GM21360 (cell line): ENCODE measurements around the gene EIF4G3.
A peak's percentile ranks its signal among the peaks of the same experiment; 100 is the strongest.
"Not testable (repeated sequence)": the region's sequence is repeated elsewhere in the genome, so short reads cannot be mapped to it uniquely, and the experiment has no call there.

Experiments
- ATAC-seq: cut with Tn5 transposase; IDR thresholded peaks from one replicate; pipeline ENCODE4 v1.9.1; 2021; ENCODE audit warnings: mild to moderate bottlenecking, moderate library complexity; ENCODE audit not compliant: unreplicated experiment

EIF4G3 gene

GRCh38 chr1:21176586-21177555, at the start of gene EIF4G3:
Gene EIF4G3 (minus strand): TSS chr1:21176897. CDS start chr1:21002742, 174,155 bp downstream.
- peak; percentile 82 for ATAC-seq

- ATAC-seq, result no peak
These were observed 48.4 kb upstream of the EIF4G3 start for GRCh38 chr1:21225065-21225464.

GRCh38 chr1:21220815-21221214, 44.1 kb upstream of the EIF4G3 start:
- no peak for ATAC-seq

- no peak for ATAC-seq
These were observed 43.0 kb upstream of the EIF4G3 start for GRCh38 chr1:21219674-21220073.

- no peak for ATAC-seq
These were observed 41.3 kb upstream of the EIF4G3 start for GRCh38 chr1:21217812-21218596.

- no peak for ATAC-seq
These were observed 40.4 kb upstream of the EIF4G3 start for GRCh38 chr1:21216835-21217811.

- no peak for ATAC-seq
These were observed 35.4 kb upstream of the EIF4G3 start for GRCh38 chr1:21212126-21212525.

GRCh38 chr1:21208137-21208700, 31.5 kb upstream of the EIF4G3 start:
- ATAC-seq, result not testable (repeated sequence)

GRCh38 chr1:21206117-21206516, 29.4 kb upstream of the EIF4G3 start:
- ATAC-seq, result no peak

- ATAC-seq, result no peak
These were observed 28.7 kb upstream of the EIF4G3 start for GRCh38 chr1:21205416-21205815.

GRCh38 chr1:21201650-21202049, 25.0 kb upstream of the EIF4G3 start:
- ATAC-seq, result no peak

- ATAC-seq, result not testable (repeated sequence)
These were observed 24.5 kb upstream of the EIF4G3 start for GRCh38 chr1:21201238-21201637.

GRCh38 chr1:21200767-21201166, 24.1 kb upstream of the EIF4G3 start:
- no peak for ATAC-seq

GRCh38 chr1:21198929-21199328, 22.2 kb upstream of the EIF4G3 start:
- ATAC-seq, result no peak

- ATAC-seq, result no peak
These were observed 16.2 kb upstream of the EIF4G3 start for GRCh38 chr1:21192871-21193270.

GRCh38 chr1:21192284-21192683, 15.6 kb upstream of the EIF4G3 start:
- no peak for ATAC-seq

- not testable (repeated sequence) for ATAC-seq
These were observed 14.1 kb upstream of the EIF4G3 start for GRCh38 chr1:21190771-21191170.

- ATAC-seq, result no peak
These were observed 13.3 kb upstream of the EIF4G3 start for GRCh38 chr1:21189906-21190500.

GRCh38 chr1:21189421-21189820, 12.7 kb upstream of the EIF4G3 start:
- no peak for ATAC-seq

GRCh38 chr1:21188235-21188634, 11.5 kb upstream of the EIF4G3 start:
- ATAC-seq, result no peak
